ENCODE results near the gene HDGF.

Gene HDGF

GRCh38 chr1:156745881-156746280, 5.6 kb downstream of the HDGF start:
- DNase-seq, result no peak

- DNase-seq, result no peak
Measured at GRCh38 chr1:156744786-156745419, 6.6 kb downstream of the HDGF start.

GRCh38 chr1:156744344-156744743, 7.1 kb downstream of the HDGF start:
- no peak for DNase-seq

GRCh38 chr1:156743367-156744302, 7.8 kb downstream of the HDGF start:
- no peak for DNase-seq

- DNase-seq, result no peak
Measured at GRCh38 chr1:156742801-156743200, 8.7 kb downstream of the HDGF start.

- no peak for DNase-seq
Measured at GRCh38 chr1:156742017-156742416, 9.5 kb downstream of the HDGF start.

GRCh38 chr1:156741481-156741983, 9.9 kb downstream of the HDGF start:
- no peak for DNase-seq

- DNase-seq, result peak; percentile 97
Measured at GRCh38 chr1:156740741-156741480, 10.6 kb downstream of the HDGF start, which contains the start of gene MRPL24. MRPL24 (minus strand) TSS chr1:156741088; CDS start chr1:156738704, 2,384 bp downstream.

GRCh38 chr1:156740237-156740740, 11.2 kb downstream of the HDGF start:
- DNase-seq, result no peak

- DNase-seq, result no peak
Measured at GRCh38 chr1:156738916-156739315, 12.6 kb downstream of the HDGF start.

GRCh38 chr1:156738407-156738806, 13.1 kb downstream of the HDGF start:
- DNase-seq, result no peak

- no peak for DNase-seq
Measured at GRCh38 chr1:156733989-156734584, 17.4 kb downstream of the HDGF start.

- peak; percentile 94 for DNase-seq
Measured at GRCh38 chr1:156728599-156729462, 22.6 kb downstream of the HDGF start, which contains the start of gene ISG20L2. ISG20L2 (minus strand) TSS chr1:156728766; CDS start chr1:156727652, 1,114 bp downstream.

GRCh38 chr1:156727926-156728598, 23.4 kb downstream of the HDGF start, which contains the start of gene METTL25B:
METTL25B (plus strand) TSS chr1:156728469; CDS start chr1:156729105, 636 bp downstream.
- DNase-seq, result peak; percentile 91

GRCh38 chr1:156727492-156727891, 24.0 kb downstream of the HDGF start:
- no peak for DNase-seq

GRCh38 chr1:156726549-156727226, 24.8 kb downstream of the HDGF start:
- DNase-seq, result peak; percentile 79

GRCh38 chr1:156725683-156726280, 25.7 kb downstream of the HDGF start:
- peak; percentile 89 for DNase-seq

- no peak for DNase-seq
Measured at GRCh38 chr1:156721535-156721934, 29.9 kb downstream of the HDGF start.

GRCh38 chr1:156721131-156721530, 30.3 kb downstream of the HDGF start:
- no peak for DNase-seq

GRCh38 chr1:156717351-156717750, 34.1 kb downstream of the HDGF start:
- no peak for DNase-seq

Data from activated CD8-positive, alpha-beta memory T cell treated with anti-CD3 and anti-CD28 coated beads for 24 hours (primary cell).